OCI-LY1 (cell line): ENCODE measurements around the gene FCAR.
"Not testable (repeated sequence)": the region's sequence is repeated elsewhere in the genome, so short reads cannot be mapped to it uniquely, and the experiment has no call there.

Source experiments
- H2AFZ ChIP-seq: fragments of 200-600 bp; sonication (generic), shearing (Covaris generic); 2 replicates; pipeline ENCODE4 v1.6.0; 2014; ENCODE audit warnings: antibody characterized with exemption, mild to moderate bottlenecking, low read length
- H3F3A ChIP-seq: fragments of 200-600 bp; sonication (generic), shearing (Covaris generic); 2 replicates; pipeline ENCODE4 v1.6.0; 2014; ENCODE audit warnings: mild to moderate bottlenecking, antibody characterized with exemption, low read length, moderate library complexity; ENCODE audit not compliant: insufficient read depth
- H3K27ac ChIP-seq: fragments of 200-600 bp; sonication (generic); 2 replicates; pipeline ENCODE4 v1.5.1; 2014; ENCODE audit warnings: low read length, mixed run types, mild to moderate bottlenecking, low read depth; ENCODE audit not compliant: poor library complexity, severe bottlenecking
- H3K27me3 ChIP-seq: fragments of 200-600 bp; sonication (generic); 2 replicates; pipeline ENCODE4 v1.6.0; 2014; ENCODE audit warnings: antibody characterized with exemption, mild to moderate bottlenecking, low read length, moderate library complexity; ENCODE audit not compliant: insufficient read depth
- H3K36me3 ChIP-seq: fragments of 200-600 bp; sonication (generic); 2 replicates; pipeline ENCODE4 v1.6.1; 2014; ENCODE audit warnings: mild to moderate bottlenecking, antibody characterized with exemption, low read length, moderate library complexity, mixed read lengths; ENCODE audit not compliant: insufficient read depth
- H3K4me1 ChIP-seq: fragments of 200-600 bp; sonication (generic); 2 replicates; pipeline ENCODE4 v1.5.1; 2014; ENCODE audit warnings: mild to moderate bottlenecking, low read length, moderate library complexity; ENCODE audit not compliant: insufficient read depth, severe bottlenecking
- H3K4me2 ChIP-seq: fragments of 200-600 bp; sonication (generic), shearing (Covaris generic); 2 replicates; pipeline ENCODE4 v1.6.1; 2014; ENCODE audit warnings: low read length
- H3K4me3 ChIP-seq: fragments of 200-600 bp; sonication (generic); 2 replicates; pipeline ENCODE4 v1.5.1; 2014; ENCODE audit warnings: low read length, low read depth, mild to moderate bottlenecking, mixed read lengths; ENCODE audit not compliant: poor library complexity, severe bottlenecking
- H3K79me2 ChIP-seq: fragments of 200-600 bp; shearing (Covaris generic); 2 replicates; pipeline ENCODE4 v1.6.1; 2016; ENCODE audit warnings: mixed run types, low read length, mixed read lengths; ENCODE audit not compliant: insufficient read depth
- H3K9ac ChIP-seq: fragments of 200-600 bp; sonication (generic), shearing (Covaris generic); 2 replicates; pipeline ENCODE4 v1.6.1; 2014; ENCODE audit warnings: mild to moderate bottlenecking, low read length, mixed read lengths
- H3K9me2 ChIP-seq: fragments of 200-600 bp; sonication (generic), shearing (Covaris generic); 2 replicates; pipeline ENCODE4 v1.6.1; 2014; ENCODE audit warnings: low read depth, mild to moderate bottlenecking, low read length, mixed read lengths
- H3K9me3 ChIP-seq: fragments of 200-600 bp; shearing (Covaris generic); 2 replicates; pipeline ENCODE4 v1.6.1; 2014; ENCODE audit warnings: low read length, mixed read lengths
- H4K20me1 ChIP-seq: fragments of 200-600 bp; sonication (generic), shearing (Covaris generic); 2 replicates; pipeline ENCODE4 v1.6.0; 2016; ENCODE audit warnings: mild to moderate bottlenecking, low read length; ENCODE audit not compliant: insufficient read depth
- CTCF ChIP-seq: fragments of 200-600 bp; sonication (generic), shearing (Covaris generic); IDR thresholded peaks from 2 replicates; pipeline ENCODE4 v1.5.1; 2017; ENCODE audit warnings: mild to moderate bottlenecking, antibody characterized with exemption, low read length, moderate library complexity, mixed read lengths
- EZH2 ChIP-seq: fragments of 200-600 bp; sonication (generic), shearing (Covaris generic); IDR thresholded peaks from 2 replicates; pipeline ENCODE4 v1.8.0; 2017; ENCODE audit warnings: borderline replicate concordance, mixed run types, mild to moderate bottlenecking, antibody characterized with exemption, low read length, moderate library complexity, mixed read lengths

Gene FCAR

GRCh38 chr19:54905803-54906511 is 31.9 kb downstream of the FCAR start, which contains the start of gene NCR1:
Gene NCR1 (plus strand): TSS chr19:54906148. CDS start chr19:54906188, 40 bp downstream.
- H3K27me3 ChIP-seq, result no peaks in the 10 kb centered on the region
- H3K4me3 ChIP-seq, result no peak within 1 kb of the TSS
- H3K9ac ChIP-seq, result no peak within 1 kb of the TSS
- H4K20me1 ChIP-seq, result no peaks in the 10 kb centered on the region
- TF ChIP-seq CTCF (no peak), EZH2 (no peak)
- H3K79me2 ChIP-seq, result no peaks in the 10 kb centered on the region
- no peaks in the 10 kb centered on the region for H3K9me3 ChIP-seq
- H3K4me2 ChIP-seq, result no peak within 1 kb of the TSS; the same call in 1 of the 2 replicates
- no peak within 1 kb of the TSS for H3K27ac ChIP-seq
- no peaks in the 10 kb centered on the region; the same call in 1 of the 2 replicates for H3K36me3 ChIP-seq
- H3F3A ChIP-seq, result no peaks in the 10 kb centered on the region
- peak within 1 kb of the TSS; percentile 56; the same call in 1 of the 2 replicates for H2AFZ ChIP-seq
- H3K4me1 ChIP-seq, result peaks cover 11% of the 10 kb centered on the region
- no peaks in the 10 kb centered on the region for H3K9me2 ChIP-seq

- H3K27ac ChIP-seq, result no peak overlapping the region
- H3K79me2 ChIP-seq, result no peaks in the 10 kb centered on the region
- H3K36me3 ChIP-seq, result no peaks in the 10 kb centered on the region; the same call in 1 of the 2 replicates
- H3K4me1 ChIP-seq, result peaks cover 11% of the 10 kb centered on the region
- no peak for TF ChIP-seq EZH2
- H3F3A ChIP-seq, result no peaks in the 10 kb centered on the region
- no peaks in the 10 kb centered on the region for H3K27me3 ChIP-seq
- H3K9me2 ChIP-seq, result no peaks in the 10 kb centered on the region
- no peaks in the 10 kb centered on the region for H3K9me3 ChIP-seq
- H2AFZ ChIP-seq, result no peak overlapping the region
- H3K9ac ChIP-seq, result no peak overlapping the region
- H3K4me2 ChIP-seq, result no peak overlapping the region
- no peaks in the 10 kb centered on the region for H4K20me1 ChIP-seq
- H3K4me3 ChIP-seq, result no peak overlapping the region
Measured at GRCh38 chr19:54906819-54907218, 32.8 kb downstream of the FCAR start.

- H3K4me3 ChIP-seq, H3K27ac ChIP-seq, H3K9ac ChIP-seq, H3K9me3 ChIP-seq, H3K27me3 ChIP-seq, H2AFZ ChIP-seq, H3K4me2 ChIP-seq, H3K9me2 ChIP-seq, H3K36me3 ChIP-seq, H4K20me1 ChIP-seq, H3K79me2 ChIP-seq, H3F3A ChIP-seq: not testable (repeated sequence)
- H3K4me1 ChIP-seq, result peaks cover 11% of the 10 kb centered on the region
Measured at GRCh38 chr19:54907899-54908298, 33.9 kb downstream of the FCAR start.

GRCh38 chr19:54916822-54917221 is 42.8 kb downstream of the FCAR start:
- Histone ChIP-seq H3K79me2 (no peaks in the 10 kb centered on the region), H3K4me2 (no peak overlapping the region), H3K36me3 (no peaks in the 10 kb centered on the region), H3K4me3 (no peak overlapping the region), H3K9me2 (no peaks in the 10 kb centered on the region), H3K9ac (no peak overlapping the region), H2AFZ (no peak overlapping the region), H3K9me3 (no peaks in the 10 kb centered on the region), H4K20me1 (no peaks in the 10 kb centered on the region), H3K27me3 (no peaks in the 10 kb centered on the region), H3F3A (no peaks in the 10 kb centered on the region), H3K27ac (no peak overlapping the region), H3K4me1 (no peaks in the 10 kb centered on the region)
- TF ChIP-seq CTCF (no peak), EZH2 (no peak)
